Measurements from ENCODE around the gene EML5. TPM values are rescaled to one million over a fixed set of nuclear protein-coding genes. Genes with fewer than 3 reads are reported as not detected.

EML5 gene
- total and polyA plus RNA-seq, 2 experiments from 2014 or later = 0.18 to 1.6 TPM

DNA sequence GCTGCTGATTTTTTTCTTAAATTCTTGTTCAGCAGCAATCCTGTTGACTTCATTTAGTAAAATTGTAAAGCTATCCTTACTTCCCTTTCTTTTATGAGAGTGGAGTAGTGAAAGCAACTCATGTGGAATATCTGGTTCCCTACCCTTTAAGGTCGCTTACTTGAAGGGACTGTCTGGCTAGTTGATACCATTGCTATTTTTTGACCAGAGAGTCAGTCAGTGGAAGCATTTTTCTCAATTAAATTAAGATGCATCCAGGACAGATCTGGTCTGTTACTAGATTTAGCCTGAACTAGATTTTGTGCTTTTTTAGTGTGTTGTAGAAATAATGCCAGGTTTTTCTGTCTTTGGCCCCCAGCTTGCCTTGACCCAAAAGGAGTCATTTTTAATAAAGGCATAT is 49.7 kb upstream of the EML5 start (continued):
- TF ChIP-seq, protein P1, sequence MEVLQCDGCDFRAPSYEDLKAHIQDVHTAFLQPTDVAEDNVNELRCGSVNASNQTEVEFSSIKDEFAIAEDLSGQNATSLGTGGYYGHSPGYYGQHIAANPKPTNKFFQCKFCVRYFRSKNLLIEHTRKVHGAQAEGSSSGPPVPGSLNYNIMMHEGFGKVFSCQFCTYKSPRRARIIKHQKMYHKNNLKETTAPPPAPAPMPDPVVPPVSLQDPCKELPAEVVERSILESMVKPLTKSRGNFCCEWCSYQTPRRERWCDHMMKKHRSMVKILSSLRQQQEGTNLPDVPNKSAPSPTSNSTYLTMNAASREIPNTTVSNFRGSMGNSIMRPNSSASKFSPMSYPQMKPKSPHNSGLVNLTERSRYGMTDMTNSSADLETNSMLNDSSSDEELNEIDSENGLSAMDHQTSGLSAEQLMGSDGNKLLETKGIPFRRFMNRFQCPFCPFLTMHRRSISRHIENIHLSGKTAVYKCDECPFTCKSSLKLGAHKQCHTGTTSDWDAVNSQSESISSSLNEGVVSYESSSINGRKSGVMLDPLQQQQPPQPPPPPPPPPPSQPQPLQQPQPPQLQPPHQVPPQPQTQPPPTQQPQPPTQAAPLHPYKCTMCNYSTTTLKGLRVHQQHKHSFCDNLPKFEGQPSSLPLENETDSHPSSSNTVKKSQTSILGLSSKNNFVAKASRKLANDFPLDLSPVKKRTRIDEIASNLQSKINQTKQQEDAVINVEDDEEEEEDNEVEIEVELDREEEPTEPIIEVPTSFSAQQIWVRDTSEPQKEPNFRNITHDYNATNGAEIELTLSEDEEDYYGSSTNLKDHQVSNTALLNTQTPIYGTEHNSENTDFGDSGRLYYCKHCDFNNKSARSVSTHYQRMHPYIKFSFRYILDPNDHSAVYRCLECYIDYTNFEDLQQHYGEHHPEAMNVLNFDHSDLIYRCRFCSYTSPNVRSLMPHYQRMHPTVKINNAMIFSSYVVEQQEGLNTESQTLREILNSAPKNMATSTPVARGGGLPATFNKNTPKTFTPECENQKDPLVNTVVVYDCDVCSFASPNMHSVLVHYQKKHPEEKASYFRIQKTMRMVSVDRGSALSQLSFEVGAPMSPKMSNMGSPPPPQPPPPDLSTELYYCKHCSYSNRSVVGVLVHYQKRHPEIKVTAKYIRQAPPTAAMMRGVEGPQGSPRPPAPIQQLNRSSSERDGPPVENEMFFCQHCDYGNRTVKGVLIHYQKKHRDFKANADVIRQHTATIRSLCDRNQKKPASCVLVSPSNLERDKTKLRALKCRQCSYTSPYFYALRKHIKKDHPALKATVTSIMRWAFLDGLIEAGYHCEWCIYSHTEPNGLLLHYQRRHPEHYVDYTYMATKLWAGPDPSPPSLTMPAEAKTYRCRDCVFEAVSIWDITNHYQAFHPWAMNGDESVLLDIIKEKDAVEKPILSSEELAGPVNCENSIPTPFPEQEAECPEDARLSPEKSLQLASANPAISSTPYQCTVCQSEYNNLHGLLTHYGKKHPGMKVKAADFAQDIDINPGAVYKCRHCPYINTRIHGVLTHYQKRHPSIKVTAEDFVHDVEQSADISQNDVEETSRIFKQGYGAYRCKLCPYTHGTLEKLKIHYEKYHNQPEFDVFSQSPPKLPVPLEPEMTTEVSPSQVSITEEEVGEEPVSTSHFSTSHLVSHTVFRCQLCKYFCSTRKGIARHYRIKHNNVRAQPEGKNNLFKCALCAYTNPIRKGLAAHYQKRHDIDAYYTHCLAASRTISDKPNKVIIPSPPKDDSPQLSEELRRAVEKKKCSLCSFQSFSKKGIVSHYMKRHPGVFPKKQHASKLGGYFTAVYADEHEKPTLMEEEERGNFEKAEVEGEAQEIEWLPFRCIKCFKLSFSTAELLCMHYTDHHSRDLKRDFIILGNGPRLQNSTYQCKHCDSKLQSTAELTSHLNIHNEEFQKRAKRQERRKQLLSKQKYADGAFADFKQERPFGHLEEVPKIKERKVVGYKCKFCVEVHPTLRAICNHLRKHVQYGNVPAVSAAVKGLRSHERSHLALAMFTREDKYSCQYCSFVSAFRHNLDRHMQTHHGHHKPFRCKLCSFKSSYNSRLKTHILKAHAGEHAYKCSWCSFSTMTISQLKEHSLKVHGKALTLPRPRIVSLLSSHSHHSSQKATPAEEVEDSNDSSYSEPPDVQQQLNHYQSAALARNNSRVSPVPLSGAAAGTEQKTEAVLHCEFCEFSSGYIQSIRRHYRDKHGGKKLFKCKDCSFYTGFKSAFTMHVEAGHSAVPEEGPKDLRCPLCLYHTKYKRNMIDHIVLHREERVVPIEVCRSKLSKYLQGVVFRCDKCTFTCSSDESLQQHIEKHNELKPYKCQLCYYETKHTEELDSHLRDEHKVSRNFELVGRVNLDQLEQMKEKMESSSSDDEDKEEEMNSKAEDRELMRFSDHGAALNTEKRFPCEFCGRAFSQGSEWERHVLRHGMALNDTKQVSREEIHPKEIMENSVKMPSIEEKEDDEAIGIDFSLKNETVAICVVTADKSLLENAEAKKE (CRISPR knock-in tag; IDR thresholded peaks at IDR 0.05) = no peak
- TF ChIP-seq ZNF114 (CRISPR knock-in tag; IDR thresholded peaks at IDR 0.05) = no peak
- TF ChIP-seq ZNF331 (CRISPR knock-in tag; IDR thresholded peaks at IDR 0.05; ENCODE audit: low read depth) = no peak
- TF ChIP-seq POLR2AphosphoS5 (IDR thresholded peaks at IDR 0.05; ENCODE audit: low read depth) = no peak
- TF ChIP-seq EZH2phosphoT487 (IDR thresholded peaks at IDR 0.05; ENCODE audit: unreplicated experiment) = no peak
- TF ChIP-seq STAT1 (IDR thresholded peaks at IDR 0.05; ENCODE audit: unreplicated experiment) = no peak
- no peak for TF ChIP-seq CREB1 (CRISPR knock-in tag; IDR thresholded peaks at IDR 0.05; ENCODE audit: low read depth)
- no peak for TF ChIP-seq NANOG (IDR thresholded peaks at IDR 0.05; ENCODE audit: borderline replicate concordance)

DNA sequence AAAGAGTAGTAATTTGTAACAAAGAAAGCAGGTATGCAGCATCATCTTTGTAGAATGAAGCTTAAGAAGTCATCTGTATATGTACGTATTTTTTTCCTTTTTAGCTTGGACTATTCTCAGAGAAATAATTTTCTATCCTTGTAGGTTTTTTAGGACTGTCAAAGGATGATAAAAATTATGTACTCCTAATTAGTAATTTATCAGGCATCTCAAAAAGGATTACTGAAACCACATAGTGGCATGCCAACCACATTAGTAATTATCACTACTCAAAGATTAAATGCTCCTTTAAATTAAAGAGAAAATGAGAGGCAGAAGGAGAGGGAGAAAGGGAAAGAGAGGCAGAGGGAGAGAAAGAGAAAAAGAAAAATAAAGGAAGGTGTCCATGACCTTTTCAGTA is 49.0 kb upstream of the EML5 start:
- H3K27ac Mint-ChIP-seq = no peak overlapping the region
- TF ChIP-seq, protein P2, sequence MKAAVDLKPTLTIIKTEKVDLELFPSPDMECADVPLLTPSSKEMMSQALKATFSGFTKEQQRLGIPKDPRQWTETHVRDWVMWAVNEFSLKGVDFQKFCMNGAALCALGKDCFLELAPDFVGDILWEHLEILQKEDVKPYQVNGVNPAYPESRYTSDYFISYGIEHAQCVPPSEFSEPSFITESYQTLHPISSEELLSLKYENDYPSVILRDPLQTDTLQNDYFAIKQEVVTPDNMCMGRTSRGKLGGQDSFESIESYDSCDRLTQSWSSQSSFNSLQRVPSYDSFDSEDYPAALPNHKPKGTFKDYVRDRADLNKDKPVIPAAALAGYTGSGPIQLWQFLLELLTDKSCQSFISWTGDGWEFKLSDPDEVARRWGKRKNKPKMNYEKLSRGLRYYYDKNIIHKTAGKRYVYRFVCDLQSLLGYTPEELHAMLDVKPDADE (IDR thresholded peaks at IDR 0.05) = no peak
- TF ChIP-seq CREB1 (CRISPR knock-in tag; IDR thresholded peaks at IDR 0.05; ENCODE audit: low read depth) = no peak
- no peak for TF ChIP-seq STAT1 (IDR thresholded peaks at IDR 0.05; ENCODE audit: unreplicated experiment)
- TF ChIP-seq EZH2 (IDR thresholded peaks at IDR 0.05; ENCODE audit: low read depth, unreplicated experiment) = no peak
- TF ChIP-seq JUNB (IDR thresholded peaks at IDR 0.05; ENCODE audit: unreplicated experiment) = no peak

More for the DNA sequence above, 49.0 kb upstream of the EML5 start:
- no peaks in the 10 kb centered on the region for H3K9me2 ChIP-seq (ENCODE audit: insufficient read depth)
- Mint-ChIP-seq H3K9me3 (no peaks in the 10 kb centered on the region), H3K27me3 (ENCODE audit: insufficient read depth, low read depth, poor library complexity) (peaks cover 2% of the 10 kb centered on the region), H3K36me3 (ENCODE audit: low read depth) (no peaks in the 10 kb centered on the region), H3K4me1 (peaks cover 2% of the 10 kb centered on the region; the same call in 1 of the 3 replicates), H3K4me3 (no peak overlapping the region)
- H3K79me2 ChIP-seq (replicated peaks; ENCODE audit: insufficient read depth) = no peaks in the 10 kb centered on the region
- no peak overlapping the region for H2AFZ ChIP-seq
- no peak for ATAC-seq
- no peak overlapping the region for H3K4me3 ChIP-seq
- no peak for DNase-seq (ENCODE audit: low spot score)
- H3K36me3 ChIP-seq (ENCODE audit: insufficient read depth) = no peaks in the 10 kb centered on the region
- H3K4me2 ChIP-seq = no peak overlapping the region
- H3K27me3 ChIP-seq (ENCODE audit: insufficient read depth) = no peaks in the 10 kb centered on the region
- H3K4me1 ChIP-seq (ENCODE audit: insufficient read depth) = no peaks in the 10 kb centered on the region
- no peaks in the 10 kb centered on the region for H4K20me1 ChIP-seq (replicated peaks; ENCODE audit: insufficient read depth)
- H3F3A ChIP-seq (replicated peaks; ENCODE audit: low read depth) = no peaks in the 10 kb centered on the region
- H3K27ac ChIP-seq (ENCODE audit: low read depth) = no peak overlapping the region

Measured in GM23338 (cell line).